PC-9 (cell line): Measurements from ENCODE around the gene FITM1. TPM values are rescaled to one million over a fixed set of nuclear protein-coding genes. Genes with fewer than 3 reads are reported as not detected.

Experiments used
- BruUV-seq: library from RNA; stranded (reverse); fragments of 400-500 nt; replicated peaks from 2 replicates; lab custom pipeline; 2021; lab: Mats Ljungman, UMichigan
- CTCF ChIA-PET: fragments of 300-600 bp; sonication (Branson Sonifier 250); formaldehyde crosslinking; loops from one replicate; lab custom pipeline; 2022; ENCODE audit warnings: antibody characterized with exemption; lab: Charles Lee
- POLR2A ChIA-PET: fragments of 300-600 bp; sonication (Branson Sonifier 250); formaldehyde crosslinking; loops from one replicate; lab custom pipeline; 2022; ENCODE audit warnings: antibody characterized with exemption; ENCODE audit not compliant: unreplicated experiment; lab: Charles Lee
- DNase-seq, 2 experiments: peaks; one replicate each; pipeline versions ENCODE4 v3.0.0 to v3.0.0-alpha.2; 2015 to 2022; ENCODE audit warnings: mixed read lengths in 1 of 2
- H2AFZ ChIP-seq: fragments of 200-600 bp; sonication (generic); 2 replicates; pipeline ENCODE4 v1.8.1; 2017; ENCODE audit warnings: antibody characterized with exemption
- H3F3A ChIP-seq: fragments of 200-600 bp; sonication (generic); 2 replicates; pipeline ENCODE4 v1.8.1; 2017; ENCODE audit warnings: antibody characterized with exemption, mild to moderate bottlenecking, low read depth; ENCODE audit not compliant: insufficient read depth
- H3K27ac ChIP-seq: fragments of 200-600 bp; sonication (generic); 2 replicates; pipeline ENCODE4 v1.6.1; 2016; ENCODE audit warnings: mixed run types
- H3K27me3 ChIP-seq: fragments of 200-600 bp; sonication (generic); 2 replicates; pipeline ENCODE4 v1.6.1; 2016; ENCODE audit warnings: low read depth, mixed run types; ENCODE audit not compliant: insufficient read depth
- H3K36me3 ChIP-seq: fragments of 200-600 bp; sonication (generic); 2 replicates; pipeline ENCODE4 v1.6.1; 2016; ENCODE audit warnings: low read depth, mixed run types
- H3K4me1 ChIP-seq: fragments of 200-600 bp; sonication (generic); replicated peaks from 2 replicates; pipeline ENCODE4 v1.6.1; 2016; ENCODE audit warnings: mixed run types; ENCODE audit not compliant: insufficient read depth
- H3K4me2 ChIP-seq: fragments of 200-600 bp; sonication (generic); 2 replicates; pipeline ENCODE4 v1.6.1; 2017; ENCODE audit warnings: mixed run types
- H3K4me3 ChIP-seq: fragments of 200-600 bp; sonication (generic); 2 replicates; pipeline ENCODE4 v1.6.1; 2016; ENCODE audit warnings: mixed run types
- H3K79me2 ChIP-seq: fragments of 200-600 bp; sonication (generic); 2 replicates; pipeline ENCODE4 v1.6.1; 2017; ENCODE audit warnings: low read depth, mixed run types
- H3K9me2 ChIP-seq: fragments of 200-600 bp; sonication (generic); 2 replicates; pipeline ENCODE4 v1.8.1; 2017; ENCODE audit warnings: mild to moderate bottlenecking; ENCODE audit not compliant: insufficient read depth
- H3K9me3 ChIP-seq: fragments of 200-600 bp; sonication (generic); 2 replicates; pipeline ENCODE4 v1.8.1; 2016; ENCODE audit warnings: low read depth; ENCODE audit not compliant: insufficient read depth
- H4K20me1 ChIP-seq: fragments of 200-600 bp; sonication (generic); 2 replicates; pipeline ENCODE4 v1.8.1; 2017; ENCODE audit not compliant: insufficient read depth
- CTCF ChIP-seq: fragments of 200-600 bp; sonication (generic); conservative IDR thresholded peaks from 2 replicates; pipeline ENCODE4 v1.6.1; 2017; ENCODE audit warnings: mixed run types, antibody characterized with exemption, mild to moderate bottlenecking, moderate library complexity
- EZH2 ChIP-seq: fragments of 200-600 bp; sonication (generic); IDR thresholded peaks from 2 replicates; pipeline ENCODE4 v1.8.0; 2017; ENCODE audit warnings: antibody characterized with exemption, low read depth
- intact Hi-C: fragments of 100-400 bp; cut with micrococcal nuclease; formaldehyde crosslinking; loops from one replicate; pipeline ENCODE4 v1.10.0; 2022; ENCODE audit not compliant: unreplicated experiment
- total RNA-seq: library from RNA; stranded (reverse); gene quantifications from 2 replicates; pipeline ENCODE4 v1.2.3, GENCODE V29; 2021

The FITM1 gene
- total RNA-seq, 1 experiment from 2014 or later = 0.72 TPM

GRCh38 chr14:24160499-24160849 is 30.0 kb downstream of the FITM1 start:
- ChIA-PET POLR2A (interaction anchor here (0.5 to 0.6 kb wide), 2 partner anchors 21 to 53 kb away, joined by 3 read pairs; partner anchors contain the start of gene CHMP4A), CTCF (interaction anchor here (1.2 kb wide), 2 partner anchors 24 to 52 kb away, joined by 5 to 6 read pairs; partner anchors contain the start of gene PSME1)
- Histone ChIP-seq H3F3A (no peaks in the 10 kb centered on the region; the same call in 1 of the 2 replicates), H3K9me3 (no peaks in the 10 kb centered on the region), H4K20me1 (no peaks in the 10 kb centered on the region), H3K27ac (no peak overlapping the region), H3K27me3 (no peaks in the 10 kb centered on the region), H3K4me2 (peak overlapping the region; percentile 14; the same call in 1 of the 2 replicates), H3K36me3 (no peaks in the 10 kb centered on the region; the same call in 1 of the 2 replicates), H3K9me2 (no peaks in the 10 kb centered on the region), H2AFZ (no peak overlapping the region), H3K4me3 (no peak overlapping the region), H3K79me2 (no peaks in the 10 kb centered on the region), H3K4me1 (peaks cover 13% of the 10 kb centered on the region)
- DNase-seq = no peak
- intact Hi-C loops = loop anchor here (2.0 to 5.0 kb wide), 2 partner anchors 68 to 102 kb away; partner anchors contain the start of gene PCK2
- TF ChIP-seq EZH2 (no peak), CTCF (no peak)
- BruUV-seq = no TSS peak

DNA sequence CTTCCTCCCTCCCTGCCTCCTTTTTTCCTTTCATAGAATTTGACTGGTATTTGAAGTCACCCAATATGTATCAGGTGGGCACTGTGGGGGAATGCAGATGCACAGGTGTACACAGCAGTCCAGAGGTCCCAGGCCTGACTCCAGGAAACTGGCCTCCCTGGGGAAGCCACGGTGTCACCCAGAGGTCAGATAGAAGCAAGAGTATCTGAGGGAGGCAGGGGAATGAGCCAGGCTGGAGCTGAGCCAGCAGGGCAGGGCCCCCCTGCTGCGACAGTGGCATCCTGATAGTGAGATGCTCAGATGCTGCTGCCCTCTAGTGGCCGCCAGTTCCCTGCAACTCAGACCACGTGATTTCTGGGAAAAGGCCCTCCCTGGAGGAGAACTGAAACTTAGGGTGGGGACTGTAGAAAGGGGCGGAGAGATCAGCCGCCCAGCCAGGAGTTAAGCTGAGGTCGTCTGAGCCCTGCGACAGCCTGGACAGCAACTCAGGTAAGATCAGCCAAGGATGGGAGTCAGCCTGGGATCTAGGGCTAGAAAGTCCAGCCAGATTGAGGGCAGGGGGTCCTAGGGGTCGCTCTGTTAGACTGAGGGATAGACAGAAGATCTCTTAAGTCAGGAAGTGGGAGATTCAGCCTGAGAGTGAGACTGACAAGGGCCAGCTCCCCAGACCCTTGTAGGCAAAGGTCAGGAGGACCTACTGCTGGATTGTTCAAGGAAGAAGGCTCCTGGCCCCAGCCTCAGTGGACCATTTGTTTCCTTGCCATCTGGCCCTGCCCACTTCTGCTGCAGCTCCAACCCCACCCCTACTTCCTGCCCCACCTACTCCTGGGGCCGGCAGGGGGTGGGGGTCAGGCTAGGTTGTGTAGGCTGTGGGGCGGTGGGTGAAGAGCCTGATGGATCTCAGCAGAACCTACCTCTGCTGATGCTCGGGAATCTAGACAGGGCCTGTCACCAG is 30.7 kb downstream of the FITM1 start, which contains the start of gene IRF9:
IRF9 (plus strand) TSS at position 416 of the 955 bp plus-strand sequence. CDS start 880 bp downstream, outside the sequence.
- ChIA-PET CTCF (interaction anchor here (0.5 to 1.2 kb wide), 12 partner anchors 10 to 613 kb away, joined by 3 to 13 read pairs (median 4); partner anchors contain the start of genes DCAF11, EMC9, IPO4 and NRL), POLR2A (interaction anchor here (0.5 to 0.8 kb wide), 5 partner anchors 20 to 52 kb away, joined by 3 to 5 read pairs (median 3); partner anchors contain the start of genes CHMP4A and EMC9)
- Histone ChIP-seq H3F3A (no peaks in the 10 kb centered on the region; the same call in 1 of the 2 replicates), H4K20me1 (no peaks in the 10 kb centered on the region), H3K36me3 (no peaks in the 10 kb centered on the region; the same call in 1 of the 2 replicates), H3K4me2 (peak within 1 kb of the TSS; percentile 76), H3K79me2 (no peaks in the 10 kb centered on the region), H3K27me3 (no peaks in the 10 kb centered on the region), H3K9me2 (no peaks in the 10 kb centered on the region), H3K4me3 (peak within 1 kb of the TSS; percentile 41; the same call in 1 of the 2 replicates), H3K9me3 (no peaks in the 10 kb centered on the region), H3K4me1 (peaks cover 13% of the 10 kb centered on the region), H2AFZ (no peak within 1 kb of the TSS), H3K27ac (no peak within 1 kb of the TSS)
- peak; percentile 88 for TF ChIP-seq CTCF
- TF ChIP-seq EZH2 = no peak
- peak; percentile 82 to 95 for DNase-seq
- no TSS peak for BruUV-seq
- intact Hi-C loops = loop anchor here (1.0 to 5.0 kb wide), 4 partner anchors 27 to 102 kb away; partner anchors contain the start of genes CHMP4A, IPO4 and PCK2

GRCh38 chr14:24162093-24162492 is 31.6 kb downstream of the FITM1 start:
- H4K20me1 ChIP-seq = no peaks in the 10 kb centered on the region
- intact Hi-C loops = loop anchor here (5.0 kb wide), 1 partner anchor 70 kb away; the partner anchor contains the start of gene PCK2
- H3K27ac ChIP-seq = no peak overlapping the region
- ChIA-PET POLR2A (no interaction called here), CTCF (interaction anchor here (1.2 kb wide), 2 partner anchors 26 to 52 kb away, joined by 3 to 13 read pairs; partner anchors contain the start of gene IPO4)
- no peaks in the 10 kb centered on the region for H3K9me2 ChIP-seq
- H3K4me3 ChIP-seq = no peak overlapping the region
- H3F3A ChIP-seq = no peaks in the 10 kb centered on the region; the same call in 1 of the 2 replicates
- no peak for DNase-seq
- H3K79me2 ChIP-seq = no peaks in the 10 kb centered on the region
- H2AFZ ChIP-seq = no peak overlapping the region
- TF ChIP-seq CTCF (no peak), EZH2 (no peak)
- H3K36me3 ChIP-seq = no peaks in the 10 kb centered on the region; the same call in 1 of the 2 replicates
- 0 out of 2 replicates have a peak overlapping the region, but pooled peaks have one; percentile 76 for H3K4me2 ChIP-seq
- BruUV-seq = TSS peak; percentile 51
- H3K4me1 ChIP-seq = peaks cover 13% of the 10 kb centered on the region
- no peaks in the 10 kb centered on the region for H3K27me3 ChIP-seq
- H3K9me3 ChIP-seq = no peaks in the 10 kb centered on the region
